Stimulated activated CD4-positive, alpha-beta T cell treated with anti-CD3 and anti-CD28 coated beads, Interleukin-15, amount 100 ng/mL, for 48 hours (primary cell): ENCODE data around the gene EXT2.

Experiments
- DNase-seq, 2 donors: peaks; one replicate each; pipeline ENCODE4 v3.0.0-alpha.2; 2020; ENCODE audit warnings: low read depth in 2 of 2

EXT2 gene

GRCh38 chr11:44267006-44267749 is 171.7 kb downstream of the EXT2 start:
- DNase-seq = no peak

GRCh38 chr11:44267750-44268613 is 172.5 kb downstream of the EXT2 start:
- no peak for DNase-seq

GRCh38 chr11:44268614-44269080 is 173.2 kb downstream of the EXT2 start:
- DNase-seq = no peak

GRCh38 chr11:44269369-44270351 is 174.2 kb downstream of the EXT2 start:
- no peak for DNase-seq

GRCh38 chr11:44270403-44271273 is 175.2 kb downstream of the EXT2 start:
- DNase-seq = no peak

- DNase-seq = no peak
Observed at GRCh38 chr11:44271286-44271685, 175.8 kb downstream of the EXT2 start.

GRCh38 chr11:44274404-44274803 is 178.9 kb downstream of the EXT2 start:
- no peak for DNase-seq

- no peak for DNase-seq
Observed at GRCh38 chr11:44275241-44275640, 179.8 kb downstream of the EXT2 start.

GRCh38 chr11:44275961-44276550 is 180.6 kb downstream of the EXT2 start:
- DNase-seq = no peak

GRCh38 chr11:44277196-44278090 is 182.0 kb downstream of the EXT2 start:
- DNase-seq = no peak

GRCh38 chr11:44279483-44279882 is 184.0 kb downstream of the EXT2 start:
- DNase-seq = no peak

- DNase-seq = no peak
Observed at GRCh38 chr11:44280257-44280656, 184.8 kb downstream of the EXT2 start.

- DNase-seq = no peak
Observed at GRCh38 chr11:44281151-44281550, 185.7 kb downstream of the EXT2 start.

- DNase-seq = no peak
Observed at GRCh38 chr11:44282620-44283019, 187.1 kb downstream of the EXT2 start.

GRCh38 chr11:44285756-44286155 is 190.3 kb downstream of the EXT2 start:
- no peak for DNase-seq

- peak; percentile 49 for DNase-seq
Observed at GRCh38 chr11:44286268-44286880, 190.9 kb downstream of the EXT2 start.

GRCh38 chr11:44286911-44287310 is 191.4 kb downstream of the EXT2 start:
- DNase-seq = no peak

- DNase-seq = no peak
Observed at GRCh38 chr11:44288133-44288526, 192.7 kb downstream of the EXT2 start.

GRCh38 chr11:44290208-44290607 is 194.7 kb downstream of the EXT2 start:
- DNase-seq = no peak
